ENCODE measurements around the gene GIGYF2.
"Not testable (repeated sequence)": the region's sequence is repeated elsewhere in the genome, so short reads cannot be mapped to it uniquely, and the experiment has no call there.

Gene GIGYF2

DNA sequence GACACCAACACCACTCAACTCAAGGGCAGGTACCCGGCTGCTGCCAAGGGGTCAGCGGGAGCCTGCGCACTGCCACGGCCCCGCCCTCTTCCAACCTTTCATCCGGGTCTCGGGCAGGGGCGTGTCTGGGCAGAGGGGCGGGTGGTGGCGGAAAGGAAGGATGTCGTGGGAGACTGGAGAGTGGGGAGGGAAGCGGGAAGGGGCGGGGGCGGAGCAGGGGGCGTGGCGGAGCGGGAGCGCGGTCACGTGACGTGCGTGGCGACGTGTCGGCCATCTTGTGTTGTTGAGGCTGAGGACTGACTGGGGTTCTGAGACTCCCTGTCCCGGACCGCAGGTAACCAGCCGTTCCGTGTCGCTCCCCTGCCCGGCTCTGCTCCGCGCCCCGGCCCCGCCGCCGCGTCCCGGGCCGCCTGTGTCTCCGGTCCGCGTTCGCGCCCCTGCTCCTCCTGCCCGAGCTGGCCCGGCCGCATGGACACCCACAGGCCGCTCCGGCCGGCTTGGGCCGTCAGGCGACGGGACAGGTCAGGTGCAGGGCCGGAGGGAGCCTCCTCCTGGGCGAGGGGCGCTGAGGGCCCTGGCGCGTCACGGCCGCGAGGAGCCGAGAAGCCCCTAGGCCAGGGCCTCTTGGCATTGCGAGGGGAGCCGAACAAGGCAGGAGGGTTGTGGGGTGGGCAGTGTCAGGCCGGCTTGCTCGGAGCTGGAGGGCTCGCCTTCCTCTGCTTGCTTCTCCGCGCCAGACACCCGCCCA is at the start of gene GIGYF2:
TSS of gene GIGYF2 (plus strand) at position 273 of the 748 bp plus-strand sequence. CDS start 37,867 bp downstream, outside the sequence.
- peak; percentile 90 to 93 for DNase-seq

- no peak for DNase-seq
Observed at GRCh38 chr2:232649033-232649432, 48.1 kb upstream of the GIGYF2 start.

- no peak for DNase-seq
Observed at GRCh38 chr2:232652505-232652851, 44.7 kb upstream of the GIGYF2 start.

DNA sequence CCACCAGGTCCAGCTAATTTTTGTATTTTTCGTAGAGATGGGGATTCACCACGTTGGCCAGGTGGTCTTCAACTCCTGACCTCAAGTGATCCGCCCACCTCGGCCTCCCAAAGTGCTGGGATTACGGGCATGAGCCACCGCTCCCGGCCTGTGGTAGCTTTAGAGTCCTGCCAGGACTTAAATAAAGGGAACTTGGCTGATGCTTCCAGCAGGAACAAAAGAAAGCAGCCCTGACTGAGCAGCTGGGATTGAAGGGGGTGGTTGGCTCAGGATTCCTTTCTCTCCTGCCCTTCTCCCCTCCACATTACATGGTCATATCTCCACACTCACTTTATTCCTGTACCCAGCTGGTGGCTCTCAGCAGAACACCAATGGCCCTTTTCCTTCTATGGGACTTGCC is 43.7 kb upstream of the GIGYF2 start:
- DNase-seq = no peak

DNA sequence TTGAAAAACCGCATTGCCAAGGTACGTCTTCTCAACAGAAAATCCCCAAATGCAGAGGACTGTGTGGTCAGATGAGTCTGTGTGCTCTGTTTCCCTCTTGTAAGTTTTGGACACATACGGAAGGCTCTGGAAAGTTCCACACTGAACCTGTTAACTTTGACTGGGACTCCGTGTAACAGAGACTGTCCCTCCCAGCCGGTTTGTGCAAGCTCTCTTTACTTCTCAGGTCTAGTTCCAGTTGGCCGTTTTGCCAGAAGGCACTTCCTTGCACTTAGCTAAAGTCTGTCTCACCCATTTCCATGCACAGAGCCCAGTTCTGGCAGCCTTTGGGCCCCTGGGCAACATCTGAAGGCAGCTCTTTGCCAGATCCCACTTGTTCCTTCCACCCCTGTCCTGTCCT is 41.7 kb upstream of the GIGYF2 start:
- DNase-seq = no peak

DNA sequence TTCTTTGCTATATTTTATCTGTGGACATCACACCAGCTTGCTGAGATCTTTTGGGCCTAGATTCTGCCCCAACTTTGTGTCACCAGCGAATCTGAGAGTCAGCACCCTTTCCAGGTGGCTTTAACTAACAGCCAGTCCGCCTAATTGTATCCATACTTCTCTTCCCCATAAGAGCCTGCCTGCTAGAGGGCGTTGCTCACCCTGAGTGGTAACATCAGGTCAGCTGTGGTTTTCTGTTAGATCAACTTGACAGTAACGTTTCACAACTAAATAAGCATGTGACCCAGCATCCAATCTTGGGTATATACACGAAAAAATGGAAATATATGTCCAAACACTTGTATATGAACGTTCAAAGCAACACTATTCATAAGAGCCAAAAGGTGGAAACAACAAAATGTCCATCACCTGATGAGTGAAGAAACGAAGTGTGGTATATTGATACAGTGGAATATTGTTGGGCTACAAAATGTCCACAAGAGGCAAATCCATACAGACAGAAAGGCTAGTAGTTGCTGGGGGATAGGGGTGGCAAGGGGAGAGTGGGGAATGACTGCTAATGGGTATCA is 38.8 kb upstream of the GIGYF2 start:
- DNase-seq = no peak

GRCh38 chr2:232659359-232659758 is 37.8 kb upstream of the GIGYF2 start:
- no peak for DNase-seq

DNA sequence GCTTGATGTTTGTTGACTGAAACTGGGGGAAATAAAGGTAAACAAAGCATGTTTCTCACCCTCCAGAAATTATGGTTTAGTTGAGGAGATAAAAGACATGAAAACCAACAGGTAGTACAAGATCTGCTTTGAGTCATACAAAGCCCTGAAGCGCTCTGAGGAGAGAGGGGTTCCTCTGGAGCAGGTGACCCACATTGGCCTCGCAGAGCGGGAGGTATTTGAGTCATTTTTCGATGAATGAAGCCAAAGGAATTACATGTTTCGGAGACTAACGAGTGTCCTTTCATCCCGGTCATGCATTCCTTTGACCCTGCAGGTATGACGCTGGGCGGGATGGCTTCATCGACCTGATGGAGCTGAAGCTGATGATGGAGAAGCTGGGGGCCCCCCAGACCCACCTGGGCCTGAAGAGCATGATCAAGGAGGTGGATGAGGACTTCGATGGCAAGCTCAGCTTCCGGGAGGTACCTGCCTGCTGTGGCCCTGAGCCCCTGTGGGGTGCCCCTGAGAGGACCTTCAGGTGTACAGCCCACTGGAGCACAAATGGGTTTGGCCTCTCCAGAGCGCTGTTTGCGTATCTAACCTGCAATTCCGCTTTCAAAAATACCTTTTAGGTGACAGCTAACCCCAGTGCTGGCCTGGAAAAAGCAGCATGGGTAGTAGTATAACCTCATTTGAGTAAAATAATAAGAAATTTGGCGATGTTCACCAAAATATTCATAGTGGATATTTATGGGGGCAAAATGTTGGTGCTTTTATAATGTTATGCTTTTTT is 34.5 kb upstream of the GIGYF2 start:
- DNase-seq = no peak

DNA sequence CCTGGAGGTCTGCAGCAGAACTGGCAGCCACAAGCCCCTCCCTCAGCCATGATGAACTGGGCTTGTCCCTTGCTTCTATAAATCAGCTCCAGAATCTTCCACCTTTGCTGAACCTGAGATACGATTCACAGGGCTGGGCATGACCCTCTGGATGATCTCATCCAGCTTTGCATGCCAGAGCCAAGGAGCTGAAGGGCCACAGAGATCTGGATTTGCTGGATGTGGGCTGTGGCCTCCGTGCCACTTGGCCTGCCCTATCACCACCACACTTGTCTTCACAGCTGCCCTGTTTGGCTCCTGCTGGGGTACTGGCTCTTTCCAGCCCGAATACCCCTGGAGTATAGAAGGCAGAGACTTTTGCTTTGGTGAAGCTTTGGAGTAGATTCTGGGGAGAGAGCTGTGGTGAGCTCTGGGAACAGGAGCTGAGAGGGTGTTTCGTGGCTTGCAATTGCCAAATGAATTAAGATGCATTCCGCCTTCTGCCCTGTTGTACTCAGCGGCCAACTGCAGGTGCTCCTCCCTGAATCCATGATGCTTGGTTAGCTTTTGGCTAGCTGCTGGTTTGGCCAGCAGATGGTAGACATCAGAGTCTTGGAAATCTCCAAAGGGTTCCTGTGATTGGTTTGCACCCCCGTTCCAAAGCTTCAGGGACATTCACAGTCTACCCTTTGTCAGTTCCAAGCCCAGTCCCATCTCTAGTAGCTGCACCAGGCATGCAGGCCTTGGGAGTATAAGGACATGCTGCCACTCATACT is 30.9 kb upstream of the GIGYF2 start:
- no peak for DNase-seq

DNA sequence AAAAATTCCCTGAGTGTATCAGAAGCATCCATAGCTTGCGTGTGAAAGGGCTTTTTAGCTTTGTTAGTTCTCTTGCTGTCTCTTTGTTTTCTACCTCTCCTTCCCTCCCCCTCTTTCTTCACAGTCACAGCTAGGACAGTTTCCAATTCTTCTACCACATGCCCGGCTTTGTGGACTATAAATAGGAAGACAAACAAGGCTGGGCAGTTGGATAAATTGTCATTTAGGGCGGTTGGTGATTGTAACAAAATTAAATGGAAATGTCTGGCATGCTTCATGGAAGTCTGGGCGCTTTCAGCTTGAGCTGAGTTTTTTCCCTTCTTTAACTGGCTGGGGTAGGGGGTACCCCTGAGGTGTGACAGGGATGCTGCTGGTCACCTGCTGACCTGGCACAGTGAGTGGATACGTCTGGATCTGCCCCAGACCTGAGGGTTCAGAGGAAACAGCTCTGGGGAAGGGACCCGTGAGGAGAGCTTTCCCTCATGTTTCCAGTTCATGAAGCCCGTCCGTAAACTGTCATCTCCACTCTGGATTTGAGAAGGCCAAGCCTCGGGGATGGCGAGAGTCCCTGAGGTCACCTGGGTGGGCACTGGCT is 29.0 kb upstream of the GIGYF2 start:
- DNase-seq = no peak

DNA sequence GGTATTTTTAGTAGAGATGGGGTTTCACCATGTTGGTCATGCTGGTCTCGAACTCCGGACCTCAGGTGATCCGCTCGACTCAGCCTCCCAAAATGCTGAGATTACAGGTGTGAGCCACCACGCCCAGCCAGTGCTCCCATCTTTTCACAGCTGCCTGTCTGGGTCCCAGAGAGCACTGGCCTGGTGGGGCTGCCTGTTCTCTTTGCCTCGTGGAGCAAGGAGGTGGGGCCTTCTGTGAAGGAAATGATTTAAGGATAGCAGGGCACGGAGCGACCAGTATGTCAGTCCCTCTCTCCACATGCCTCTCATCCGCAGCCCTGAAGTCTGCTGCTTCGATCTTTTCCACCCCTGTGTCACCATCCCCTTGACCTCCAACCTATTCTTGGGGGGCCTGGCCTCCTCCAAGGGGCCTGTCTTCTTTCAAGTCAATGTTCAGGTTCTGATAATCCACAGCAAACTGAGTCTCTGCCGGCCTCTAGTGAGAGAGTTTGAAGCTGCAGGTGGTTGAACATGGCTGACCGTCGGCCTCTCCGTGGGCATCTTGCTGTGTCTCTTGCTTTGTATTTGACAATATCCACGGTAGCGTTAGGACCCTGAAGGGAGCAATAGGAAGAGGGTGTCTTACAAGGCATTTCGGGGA is 28.2 kb upstream of the GIGYF2 start:
- no peak for DNase-seq

- no peak for DNase-seq
Observed at GRCh38 chr2:232672588-232672987, 24.5 kb upstream of the GIGYF2 start.

DNA sequence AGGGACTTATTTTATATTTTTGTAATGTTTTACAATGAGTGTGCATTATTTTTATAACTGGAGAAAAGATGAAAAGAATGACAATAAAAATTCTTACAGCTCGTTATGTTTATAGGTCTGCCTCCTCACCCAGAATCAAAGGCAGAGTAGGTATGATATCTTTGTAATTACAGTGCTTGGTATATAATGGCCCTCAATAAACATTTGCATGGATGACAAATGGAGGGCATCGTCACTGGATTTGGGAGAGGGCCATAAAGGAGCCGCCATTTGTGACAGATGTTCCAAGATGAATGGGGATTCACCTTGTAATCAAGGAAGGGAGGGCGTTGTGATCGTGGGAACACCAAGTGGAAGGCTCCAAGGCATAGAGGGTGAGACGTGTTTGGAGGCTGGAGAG is 22.6 kb upstream of the GIGYF2 start:
- DNase-seq = no peak

- DNase-seq = no peak
Observed at GRCh38 chr2:232675381-232675780, 21.8 kb upstream of the GIGYF2 start.

GRCh38 chr2:232680006-232680405 is 17.1 kb upstream of the GIGYF2 start:
- DNase-seq = no peak

- no peak for DNase-seq
Observed at GRCh38 chr2:232681527-232681926, 15.6 kb upstream of the GIGYF2 start.

DNA sequence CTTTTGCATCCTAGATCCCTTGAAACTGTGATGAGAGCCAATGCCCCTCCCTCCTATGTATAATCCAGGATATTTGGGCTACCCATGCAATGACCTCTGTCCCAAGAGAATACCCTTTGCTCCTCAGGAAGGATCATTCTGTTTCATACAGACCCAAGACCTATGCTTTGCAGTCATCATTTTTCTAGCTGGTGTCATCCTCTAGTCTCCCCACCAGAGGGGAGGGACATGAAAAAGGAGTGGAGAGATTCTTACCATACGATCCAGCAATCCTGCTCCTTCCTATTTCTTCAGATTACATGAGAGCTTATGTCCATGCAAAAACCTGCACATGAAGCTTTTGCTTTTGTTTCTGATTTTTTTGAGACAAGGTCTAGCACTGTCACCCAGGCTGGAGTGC is 13.8 kb upstream of the GIGYF2 start:
- no peak for DNase-seq

DNA sequence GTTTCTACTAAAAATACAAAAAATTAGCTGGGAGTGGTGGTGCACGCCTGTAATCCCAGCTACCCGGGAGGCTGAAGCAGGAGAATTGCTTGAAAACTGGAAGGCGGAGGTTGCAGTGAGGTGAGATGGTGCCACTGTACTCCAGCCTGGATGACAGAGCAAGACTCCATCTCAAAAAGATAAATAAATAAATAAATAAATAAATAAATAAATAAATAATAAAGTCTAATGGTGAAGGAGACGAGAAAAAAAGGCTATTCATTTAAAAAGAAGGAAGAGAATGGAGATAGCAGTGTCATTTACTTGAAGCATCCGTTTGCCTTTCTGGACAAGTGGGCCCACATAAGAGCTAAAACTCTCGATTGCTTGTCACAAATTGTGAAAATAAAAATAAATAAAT is 11.7 kb upstream of the GIGYF2 start:
- not testable (repeated sequence) for DNase-seq

DNA sequence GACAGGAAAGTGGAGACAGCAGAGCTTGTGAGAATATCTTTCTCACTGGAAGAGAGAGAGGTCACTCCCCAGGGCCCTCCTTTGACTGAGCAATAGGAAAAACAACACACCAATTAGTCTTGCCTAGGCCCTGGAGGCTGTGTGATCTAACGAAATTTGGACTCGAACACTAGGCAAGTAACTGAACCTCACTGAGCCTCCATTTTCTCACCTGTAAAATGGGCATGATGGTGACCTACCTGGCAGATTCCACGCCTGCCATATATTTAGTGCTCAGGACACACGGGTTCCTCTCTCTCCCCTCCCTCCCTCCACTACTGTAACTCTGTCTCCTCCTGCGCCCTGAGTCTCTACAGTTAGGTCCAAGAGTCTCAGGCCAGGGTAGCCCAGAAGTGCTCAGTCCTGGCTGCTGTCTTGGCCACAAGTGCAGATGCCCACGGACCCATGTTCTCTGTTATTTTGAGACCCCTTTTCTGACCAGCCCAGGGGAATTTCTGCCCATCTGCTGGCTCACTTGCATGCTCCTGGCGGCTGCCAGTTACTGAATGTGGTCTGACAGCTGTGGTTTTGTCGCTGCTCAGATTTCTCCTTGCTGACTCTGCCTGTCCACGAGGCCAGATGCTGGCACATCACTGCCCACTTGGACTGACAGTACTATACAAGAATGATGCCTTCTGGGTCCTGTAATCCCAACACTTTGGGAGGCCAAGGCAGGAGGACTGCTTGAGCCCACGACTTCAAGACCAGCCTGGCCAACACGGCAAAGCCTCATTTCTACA is 9.6 kb upstream of the GIGYF2 start:
- no peak for DNase-seq

DNA sequence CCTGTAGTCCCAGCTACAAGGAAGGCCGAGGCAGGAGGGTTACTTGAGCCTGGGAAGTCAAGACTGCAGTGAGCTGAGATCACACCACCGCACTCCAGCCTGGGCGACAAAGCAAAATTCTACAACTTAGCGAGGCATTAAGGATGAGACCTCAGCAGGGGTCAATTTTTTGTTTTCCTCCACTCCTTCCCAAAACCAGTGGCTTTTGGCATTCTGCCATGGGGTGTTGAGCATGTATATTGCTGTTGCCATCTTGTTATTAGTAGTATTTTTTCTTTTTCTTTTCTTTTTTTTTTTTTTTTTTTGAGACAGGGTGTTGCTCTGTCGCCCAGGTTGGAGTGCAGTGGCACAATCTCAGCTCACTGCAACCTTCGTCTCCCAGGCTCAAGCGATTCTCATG is 8.9 kb upstream of the GIGYF2 start:
- DNase-seq = no peak

- DNase-seq = peak; percentile 52 to 57
Observed at GRCh38 chr2:232689152-232689910, 7.8 kb upstream of the GIGYF2 start.

All from SHP77 (cell line).